ENCODE measurements around the gene CCDC24.

CCDC24 gene

GRCh38 chr1:43963890-43964289 lies 27.5 kb upstream of the CCDC24 start:
- DNase-seq = no peak

DNA sequence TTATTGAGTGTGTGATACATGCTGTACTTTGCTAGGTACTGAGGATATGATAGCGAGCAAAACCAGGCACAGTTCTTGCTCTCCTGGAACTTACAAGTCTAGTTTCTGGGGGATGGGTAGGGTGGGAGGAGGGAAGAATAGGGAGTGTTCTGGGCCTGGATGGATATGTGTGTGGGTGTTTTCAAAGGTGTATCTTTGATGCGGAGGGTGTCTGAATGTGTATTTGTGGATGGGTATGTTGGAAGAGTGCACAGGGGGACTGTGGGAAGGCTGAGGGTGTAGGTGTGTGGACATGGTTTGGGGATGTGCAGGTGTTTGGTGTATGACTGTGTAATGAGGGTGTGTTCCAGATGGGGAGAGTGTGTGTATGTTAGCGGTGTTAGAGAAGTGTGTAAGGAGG lies 26.1 kb upstream of the CCDC24 start:
- no peak for DNase-seq

DNA sequence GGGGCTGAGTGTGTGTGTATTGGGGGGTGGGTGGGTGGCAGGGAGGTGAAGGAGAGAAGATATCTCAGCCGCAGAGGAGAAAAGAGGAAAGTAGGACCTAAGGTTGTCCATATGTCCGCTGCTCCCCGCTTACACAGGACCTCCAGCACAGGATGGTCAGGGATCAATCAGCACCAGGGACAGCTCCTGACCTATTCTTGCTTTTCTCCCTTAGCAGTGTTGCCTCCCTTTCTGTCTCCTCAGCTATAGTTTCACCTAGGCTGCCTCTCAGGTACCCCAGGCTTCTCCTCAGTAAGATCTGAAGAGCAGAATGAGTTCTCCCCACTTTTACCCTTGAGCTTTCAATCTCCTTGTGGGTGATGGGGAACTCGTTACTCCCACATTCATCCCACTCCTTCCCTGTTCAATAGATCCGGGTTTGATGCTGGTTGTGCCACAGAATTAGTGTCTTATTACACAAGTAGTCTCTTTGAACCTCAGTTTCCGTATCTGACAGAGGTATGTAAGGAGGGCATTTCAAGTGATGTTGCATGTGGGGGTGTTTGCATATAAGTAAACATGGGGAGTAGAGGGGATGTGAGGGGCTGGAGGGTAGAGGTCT lies 23.0 kb upstream of the CCDC24 start:
- no peak for DNase-seq

DNA sequence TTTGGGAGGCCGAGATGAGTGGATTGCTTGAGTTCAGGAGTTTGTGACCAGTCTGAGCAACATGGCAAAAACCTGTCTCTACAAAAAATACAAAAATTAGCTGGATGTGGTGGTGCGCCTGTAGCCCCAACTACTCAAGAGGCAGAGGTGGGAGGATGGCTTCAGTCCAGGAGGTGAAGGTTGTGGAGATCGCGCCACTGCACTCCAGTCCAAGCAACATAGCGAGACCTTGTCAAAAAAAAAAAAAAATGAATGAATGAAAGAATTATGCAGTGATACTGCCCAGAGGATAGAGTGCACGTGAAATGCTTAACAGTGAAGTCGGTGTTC lies 22.0 kb upstream of the CCDC24 start:
- no peak for DNase-seq

GRCh38 chr1:43969746-43970466 lies 21.5 kb upstream of the CCDC24 start, which contains the start of gene DPH2:
Gene DPH2 (plus strand): TSS chr1:43970010. CDS start chr1:43970176, 166 bp downstream.
- DNase-seq = peak; percentile 95

- DNase-seq = no peak
Measured at GRCh38 chr1:43970502-43970901, 20.9 kb upstream of the CCDC24 start.

GRCh38 chr1:43970911-43971310 lies 20.5 kb upstream of the CCDC24 start:
- no peak for DNase-seq

- no peak for DNase-seq
Measured at GRCh38 chr1:43971336-43971980, 19.9 kb upstream of the CCDC24 start.

DNA sequence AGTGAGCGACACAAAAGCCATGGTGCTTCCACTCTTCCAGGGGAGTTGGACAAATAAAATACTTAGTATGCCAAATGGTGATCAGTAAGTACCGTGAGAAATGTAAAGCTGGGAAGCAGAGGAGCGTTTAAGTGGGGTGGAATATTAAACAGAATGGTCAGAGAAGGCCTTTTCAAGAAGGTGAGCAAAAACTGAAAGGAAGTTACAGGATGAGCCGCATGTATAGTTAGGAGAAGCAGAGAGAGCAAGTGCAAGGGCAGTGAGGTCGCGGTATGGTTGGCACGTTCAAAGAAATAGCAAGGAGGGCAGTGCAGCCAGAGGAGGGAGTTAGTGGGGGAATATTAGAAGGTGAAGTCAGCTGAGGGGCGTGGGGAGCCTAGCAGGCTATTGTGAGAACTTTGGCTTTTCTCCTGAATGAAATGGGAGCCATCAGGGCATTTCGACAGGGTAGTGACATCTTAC lies 17.4 kb upstream of the CCDC24 start:
- no peak for DNase-seq

GRCh38 chr1:43974443-43975248 lies 16.8 kb upstream of the CCDC24 start, which contains the start of gene ATP6V0B:
Gene ATP6V0B (plus strand): TSS chr1:43974960. CDS start chr1:43975041, 81 bp downstream.
- peak; percentile 93 for DNase-seq

DNA sequence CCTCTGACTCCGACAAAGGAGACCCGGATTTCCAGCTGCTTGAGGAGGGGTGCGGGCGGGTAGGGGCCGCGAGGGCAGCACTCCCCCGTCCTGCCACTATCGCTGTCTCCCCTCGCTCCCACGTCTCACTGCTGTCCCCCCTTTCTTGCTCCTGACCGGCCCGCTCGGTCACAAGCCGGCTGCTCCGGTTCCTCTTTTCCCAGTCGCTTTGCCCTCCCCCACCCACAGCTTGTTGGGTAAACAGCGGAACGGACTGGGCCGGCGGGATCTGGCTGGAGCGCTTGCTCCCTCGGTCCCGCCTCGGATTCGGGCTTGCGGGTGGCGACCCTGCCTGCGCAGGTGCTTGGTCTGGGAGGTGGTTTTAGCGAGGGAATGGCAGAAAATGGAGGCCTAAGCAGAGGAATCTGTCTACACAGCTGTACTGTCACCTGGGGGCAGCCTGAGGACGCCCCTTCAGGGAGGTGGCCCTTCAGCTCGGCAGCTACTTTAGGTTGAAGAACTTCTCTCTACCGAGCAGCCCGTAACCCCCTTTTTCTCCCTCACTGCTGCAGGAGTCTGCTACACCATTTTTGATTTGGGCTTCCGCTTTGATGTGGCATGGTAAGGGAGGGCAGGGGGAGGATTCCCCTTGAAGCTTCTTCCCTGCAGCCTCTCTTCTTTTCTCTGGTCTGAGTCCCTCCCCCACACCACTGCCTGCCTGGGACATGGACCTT lies 16.0 kb upstream of the CCDC24 start:
- peak; percentile 27 for DNase-seq

DNA sequence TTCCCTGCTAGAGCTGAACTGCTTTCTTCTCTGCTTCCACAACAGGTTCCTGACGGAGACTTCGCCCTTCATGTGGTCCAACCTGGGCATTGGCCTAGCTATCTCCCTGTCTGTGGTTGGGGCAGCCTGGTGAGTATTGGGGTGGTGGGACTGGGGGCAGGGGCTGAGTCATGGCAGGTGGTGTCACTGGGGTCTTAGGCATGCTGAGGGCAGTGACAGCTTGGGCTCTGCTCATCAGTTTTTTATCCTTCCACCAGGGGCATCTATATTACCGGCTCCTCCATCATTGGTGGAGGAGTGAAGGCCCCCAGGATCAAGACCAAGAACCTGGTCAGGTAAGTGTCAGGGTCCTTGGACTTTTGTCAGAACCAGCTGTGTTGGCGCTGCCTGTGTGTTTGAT lies 15.4 kb upstream of the CCDC24 start:
- DNase-seq = no peak

DNA sequence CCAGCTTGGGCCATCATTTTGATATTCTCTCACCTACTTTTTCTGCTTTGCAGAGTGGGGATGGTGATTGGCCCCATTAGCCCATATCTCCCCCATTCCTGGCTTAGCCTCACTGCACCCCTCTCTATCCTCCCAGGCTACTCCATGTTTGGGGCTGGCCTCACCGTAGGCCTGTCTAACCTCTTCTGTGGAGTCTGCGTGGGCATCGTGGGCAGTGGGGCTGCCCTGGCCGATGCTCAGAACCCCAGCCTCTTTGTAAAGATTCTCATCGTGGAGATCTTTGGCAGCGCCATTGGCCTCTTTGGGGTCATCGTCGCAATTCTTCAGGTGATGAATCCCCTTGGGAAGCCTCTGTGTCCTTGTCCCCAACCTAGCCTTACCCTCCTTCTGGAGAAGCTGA lies 14.5 kb upstream of the CCDC24 start:
- no peak for DNase-seq

- DNase-seq = no peak
Measured at GRCh38 chr1:43977376-43978263, 13.8 kb upstream of the CCDC24 start.

DNA sequence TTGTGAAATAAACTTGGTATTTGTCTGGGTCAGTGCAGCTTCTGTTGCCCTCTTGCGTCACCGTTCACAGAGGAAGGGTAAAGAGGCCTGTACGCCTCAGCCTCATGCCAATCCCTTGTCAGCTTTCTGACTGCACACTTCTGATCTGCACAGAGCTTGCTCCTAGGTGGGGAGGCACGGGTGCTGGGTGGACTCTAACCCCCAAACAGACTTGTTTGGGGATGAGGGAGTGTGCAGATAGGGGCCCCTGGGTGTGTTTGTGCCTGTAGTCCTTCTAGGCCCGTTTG lies 13.2 kb upstream of the CCDC24 start:
- no peak for DNase-seq

DNA sequence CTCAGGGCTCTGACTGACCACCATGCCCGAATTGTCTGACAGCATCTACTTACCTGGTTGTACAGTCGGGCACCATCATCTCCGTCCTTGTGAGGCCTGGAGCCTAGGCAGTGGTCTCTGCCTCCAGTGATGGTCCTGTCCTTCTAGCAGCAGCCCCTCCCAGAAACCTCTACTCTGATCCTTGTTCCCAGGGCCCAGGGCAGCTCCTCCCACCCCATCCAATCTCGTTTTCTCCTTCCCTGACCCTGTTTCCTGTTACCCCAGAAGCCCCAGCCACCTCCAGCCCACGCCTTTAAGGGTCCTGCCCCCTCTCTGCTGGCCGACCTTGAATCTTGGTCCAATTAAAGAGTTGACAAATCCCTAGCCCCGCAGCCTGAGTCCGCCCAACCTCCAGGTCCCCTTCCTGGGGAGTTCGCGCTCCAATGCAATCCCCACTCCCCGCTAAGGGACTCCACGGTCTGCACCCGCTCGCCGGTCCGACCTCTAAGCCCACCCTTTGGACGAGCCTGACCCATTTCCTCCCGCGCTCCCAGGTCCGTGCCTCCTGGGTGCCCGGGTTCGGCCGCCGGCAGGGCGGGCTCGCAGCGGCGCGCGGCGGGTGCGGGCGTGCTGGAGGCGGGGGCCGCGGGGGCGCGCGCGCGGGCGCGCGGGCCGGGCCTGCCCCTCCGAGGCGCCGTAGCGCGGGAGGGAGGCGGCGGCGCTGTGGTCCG lies 12.7 kb upstream of the CCDC24 start, which contains the start of gene B4GALT2:
B4GALT2 (plus strand) TSS at position 660 of the 710 bp plus-strand sequence. CDS start 1,951 bp downstream, outside the sequence.
- peak; percentile 22 for DNase-seq

GRCh38 chr1:43979261-43979527 lies 12.2 kb upstream of the CCDC24 start:
- no peak for DNase-seq

DNA sequence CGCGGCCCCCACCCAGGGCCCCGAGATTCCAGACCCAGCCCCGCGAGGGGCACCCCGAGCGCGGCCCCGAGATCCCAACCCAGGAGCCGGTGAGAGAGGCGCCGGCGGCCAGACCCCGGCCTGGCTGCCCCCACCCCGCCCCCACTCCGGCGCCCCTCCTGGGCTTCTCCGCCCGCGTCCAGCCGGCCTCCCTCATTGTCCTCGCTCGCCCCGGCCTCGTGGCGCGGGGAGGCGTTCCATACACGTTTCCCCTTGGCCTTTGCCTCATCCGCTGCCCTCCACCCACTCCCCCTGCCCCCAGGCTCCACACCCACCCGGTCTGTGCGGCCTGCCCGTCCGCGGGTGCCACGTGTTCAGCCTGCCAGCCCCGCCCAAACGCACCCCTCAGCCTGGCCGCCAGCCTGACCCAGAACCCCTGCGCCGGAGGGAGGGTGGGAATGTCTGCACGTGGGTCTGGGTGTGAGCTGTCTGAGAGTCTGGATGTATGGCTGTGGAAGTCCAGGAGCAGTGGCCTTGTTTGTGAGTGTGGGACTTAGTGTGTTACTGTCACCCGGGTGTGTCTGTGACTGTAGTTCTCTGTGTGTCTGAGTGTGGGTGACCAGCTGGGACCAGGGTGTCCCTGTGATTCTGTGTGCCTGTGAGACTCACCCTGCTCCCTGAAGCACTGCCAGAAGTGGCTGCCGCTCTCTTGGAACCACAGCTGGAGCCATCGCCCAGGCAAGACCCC lies 11.7 kb upstream of the CCDC24 start:
- DNase-seq = no peak

DNA sequence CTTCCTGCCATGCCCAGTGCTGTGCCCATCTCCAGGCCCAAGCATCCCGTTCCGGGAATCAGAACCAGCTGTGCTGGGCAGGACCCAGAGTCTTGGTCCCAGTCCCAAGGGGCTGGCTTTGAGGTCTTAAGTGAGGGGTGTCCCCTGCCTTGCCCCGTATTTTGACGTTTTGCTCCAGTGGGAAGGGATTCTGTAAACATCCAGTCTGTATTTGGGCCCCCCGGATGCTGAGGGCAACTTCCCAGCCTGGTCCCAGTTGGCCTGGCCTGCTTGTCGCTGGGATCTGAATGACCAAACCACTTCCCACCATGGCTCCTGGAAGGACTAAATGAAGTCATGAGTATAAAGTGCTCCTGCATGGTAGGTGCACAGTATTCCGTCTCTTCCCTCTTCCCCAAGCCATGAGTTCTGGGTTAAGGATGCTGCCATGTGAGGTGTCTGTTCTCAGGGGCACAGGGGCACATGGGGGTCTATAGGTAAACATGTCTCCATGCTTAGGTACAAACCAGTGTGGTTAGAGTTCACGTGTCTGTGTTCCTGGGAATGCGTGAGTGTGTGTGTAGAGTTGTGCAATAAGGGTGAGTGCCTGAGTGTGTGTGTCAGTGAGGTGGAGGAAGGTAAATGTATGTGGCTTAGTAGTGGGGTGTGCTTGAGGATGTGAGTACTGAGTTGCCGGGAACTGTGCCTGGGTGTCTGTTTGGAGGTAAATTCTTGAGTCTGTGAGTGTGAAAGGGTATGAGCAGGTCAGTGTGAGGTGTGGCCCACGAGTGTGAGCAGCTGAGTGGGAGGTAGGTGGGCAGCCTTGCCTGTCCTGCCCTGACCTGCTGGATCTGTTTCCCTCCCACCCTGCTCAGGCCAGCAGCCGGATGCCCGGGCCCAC lies 10.9 kb upstream of the CCDC24 start:
- DNase-seq = no peak

- DNase-seq = no peak
Measured at GRCh38 chr1:43981135-43981491, 10.3 kb upstream of the CCDC24 start.

All from activated CD4-positive, alpha-beta T cell treated with anti-CD3 and anti-CD28 coated beads, Interleukin-2, amount 50 U/mL, for 1 hour (primary cell).